MM.1S (cell line): Measurements from ENCODE around the gene RNGTT.

Source experiments
- DNase-seq: peaks from one replicate; pipeline ENCODE4 v3.0.0-alpha.2; 2015
- H2AFZ ChIP-seq: fragments of 300-600 bp; sonication (generic); 2 replicates; pipeline ENCODE4 v1.6.0; 2016; ENCODE audit warnings: antibody characterized with exemption, low read length
- H3F3A ChIP-seq: fragments of 300-600 bp; sonication (generic); 2 replicates; pipeline ENCODE4 v1.6.1; 2016; ENCODE audit warnings: mild to moderate bottlenecking, antibody characterized with exemption, low read length, moderate library complexity, mixed read lengths; ENCODE audit not compliant: insufficient read depth
- H3K27ac ChIP-seq: fragments of 300-600 bp; sonication (generic); 2 replicates; pipeline ENCODE4 v1.5.1; 2016; ENCODE audit warnings: mild to moderate bottlenecking, low read length
- H3K27me3 ChIP-seq: fragments of 300-600 bp; sonication (generic); replicated peaks from 2 replicates; pipeline ENCODE4 v1.6.0; 2016; ENCODE audit warnings: low read length; ENCODE audit not compliant: insufficient read depth
- H3K36me3 ChIP-seq: fragments of 300-600 bp; sonication (generic); replicated peaks from 2 replicates; pipeline ENCODE4 v1.6.1; 2016; ENCODE audit warnings: mild to moderate bottlenecking, low read length, mixed read lengths; ENCODE audit not compliant: insufficient read depth
- H3K4me1 ChIP-seq: fragments of 300-600 bp; sonication (generic); 2 replicates; pipeline ENCODE4 v1.6.1; 2016; ENCODE audit warnings: low read length, mixed read lengths
- H3K4me2 ChIP-seq: fragments of 300-600 bp; sonication (generic); 2 replicates; pipeline ENCODE4 v1.6.0; 2016; ENCODE audit warnings: low read depth, low read length
- H3K4me3 ChIP-seq: fragments of 300-600 bp; sonication (generic); 2 replicates; pipeline ENCODE4 v1.5.1; 2016; ENCODE audit warnings: low read length, mixed read lengths
- H3K79me2 ChIP-seq: fragments of 300-600 bp; sonication (generic); 2 replicates; pipeline ENCODE4 v1.6.1; 2016; ENCODE audit warnings: mixed run types, low read length, mixed read lengths
- H3K9ac ChIP-seq: fragments of 300-600 bp; sonication (generic); 2 replicates; pipeline ENCODE4 v1.6.1; 2016; ENCODE audit warnings: low read length, mixed read lengths
- H3K9me2 ChIP-seq: fragments of 300-600 bp; sonication (generic); replicated peaks from 2 replicates; pipeline ENCODE4 v1.6.1; 2016; ENCODE audit warnings: mild to moderate bottlenecking, low read length, mixed read lengths; ENCODE audit not compliant: insufficient read depth
- H3K9me3 ChIP-seq: fragments of 300-600 bp; sonication (generic); replicated peaks from 2 replicates; pipeline ENCODE4 v1.6.1; 2016; ENCODE audit warnings: mild to moderate bottlenecking, low read length, mixed read lengths; ENCODE audit not compliant: insufficient read depth
- H4K20me1 ChIP-seq: fragments of 300-600 bp; sonication (generic); 2 replicates; pipeline ENCODE4 v1.6.1; 2016; ENCODE audit warnings: mild to moderate bottlenecking, low read length, moderate library complexity, mixed read lengths; ENCODE audit not compliant: insufficient read depth
- EZH2 ChIP-seq: fragments of 300-600 bp; sonication (generic); optimal IDR thresholded peaks from 2 replicates; pipeline ENCODE3; 2017; ENCODE audit warnings: low read depth, mild to moderate bottlenecking, antibody characterized with exemption, low read length, mixed read lengths
- EZH2phosphoT487 ChIP-seq: fragments of 300-600 bp; sonication (generic); IDR thresholded peaks from 2 replicates; pipeline ENCODE4 v1.6.1; 2018; ENCODE audit warnings: antibody characterized with exemption, low read length
- TF ChIP-seq, protein P1 (sequence below): fragments of 300-600 bp; sonication (generic); IDR thresholded peaks from 2 replicates; pipeline ENCODE4 v1.5.1; 2016; ENCODE audit warnings: antibody characterized with exemption, low read length, mixed read lengths

The RNGTT gene

DNA sequence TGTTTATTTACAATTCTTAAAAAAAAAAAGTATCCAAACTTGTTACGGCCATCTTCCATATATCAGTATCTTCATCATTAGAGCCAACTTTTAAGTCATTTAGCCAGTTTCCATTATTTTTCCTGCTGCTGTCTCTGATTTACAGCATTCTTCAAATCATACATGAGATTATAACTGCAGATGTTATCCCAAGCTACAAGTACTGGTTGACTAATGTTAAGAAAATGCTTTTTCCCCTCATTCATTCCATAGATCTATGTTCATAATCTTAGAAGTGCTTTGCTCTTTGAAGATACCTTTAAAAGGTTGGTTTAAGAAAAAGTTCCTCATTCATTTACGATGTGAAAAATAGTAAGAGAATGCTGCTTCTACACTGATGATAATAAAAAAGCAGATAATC is 158.7 kb downstream of the RNGTT start:
- H3K27me3 ChIP-seq = no peaks in the 10 kb centered on the region
- no peaks in the 10 kb centered on the region for H3K9me2 ChIP-seq
- H3K36me3 ChIP-seq = no peaks in the 10 kb centered on the region
- no peak overlapping the region for H2AFZ ChIP-seq
- no peaks in the 10 kb centered on the region for H3K4me1 ChIP-seq
- no peaks in the 10 kb centered on the region for H3F3A ChIP-seq
- TF ChIP-seq, protein P1, sequence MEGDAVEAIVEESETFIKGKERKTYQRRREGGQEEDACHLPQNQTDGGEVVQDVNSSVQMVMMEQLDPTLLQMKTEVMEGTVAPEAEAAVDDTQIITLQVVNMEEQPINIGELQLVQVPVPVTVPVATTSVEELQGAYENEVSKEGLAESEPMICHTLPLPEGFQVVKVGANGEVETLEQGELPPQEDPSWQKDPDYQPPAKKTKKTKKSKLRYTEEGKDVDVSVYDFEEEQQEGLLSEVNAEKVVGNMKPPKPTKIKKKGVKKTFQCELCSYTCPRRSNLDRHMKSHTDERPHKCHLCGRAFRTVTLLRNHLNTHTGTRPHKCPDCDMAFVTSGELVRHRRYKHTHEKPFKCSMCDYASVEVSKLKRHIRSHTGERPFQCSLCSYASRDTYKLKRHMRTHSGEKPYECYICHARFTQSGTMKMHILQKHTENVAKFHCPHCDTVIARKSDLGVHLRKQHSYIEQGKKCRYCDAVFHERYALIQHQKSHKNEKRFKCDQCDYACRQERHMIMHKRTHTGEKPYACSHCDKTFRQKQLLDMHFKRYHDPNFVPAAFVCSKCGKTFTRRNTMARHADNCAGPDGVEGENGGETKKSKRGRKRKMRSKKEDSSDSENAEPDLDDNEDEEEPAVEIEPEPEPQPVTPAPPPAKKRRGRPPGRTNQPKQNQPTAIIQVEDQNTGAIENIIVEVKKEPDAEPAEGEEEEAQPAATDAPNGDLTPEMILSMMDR = no peak
- no peak for TF ChIP-seq EZH2
- no peak for TF ChIP-seq EZH2phosphoT487
- no peak overlapping the region for H3K27ac ChIP-seq
- no peak overlapping the region for H3K9ac ChIP-seq
- H3K9me3 ChIP-seq = no peaks in the 10 kb centered on the region
- no peaks in the 10 kb centered on the region for H3K79me2 ChIP-seq
- no peak overlapping the region for H3K4me3 ChIP-seq
- H3K4me2 ChIP-seq = no peak overlapping the region
- no peaks in the 10 kb centered on the region for H4K20me1 ChIP-seq
- DNase-seq = no peak

DNA sequence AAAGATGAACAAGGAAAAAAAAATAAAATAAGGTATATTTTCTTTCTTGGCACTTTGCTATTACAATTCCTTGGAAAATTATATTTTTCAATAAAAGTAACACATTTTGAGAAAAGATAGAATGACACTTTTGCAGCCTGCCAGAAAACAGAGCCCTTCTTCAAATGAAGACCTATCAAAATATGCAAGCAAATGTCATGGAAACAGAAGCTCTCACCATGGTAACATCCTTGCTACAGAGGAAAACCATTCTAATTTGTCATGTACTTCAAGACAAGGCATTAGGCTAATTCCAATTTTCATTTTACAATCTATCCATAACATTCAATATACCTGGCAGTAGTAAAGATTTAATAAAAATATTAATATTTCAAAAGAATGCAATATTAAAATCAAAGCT is 177.9 kb downstream of the RNGTT start:
- Histone ChIP-seq H3F3A (no peaks in the 10 kb centered on the region), H3K36me3 (no peaks in the 10 kb centered on the region), H2AFZ (no peak overlapping the region), H3K9ac (no peak overlapping the region), H3K4me1 (no peaks in the 10 kb centered on the region; the same call in 1 of the 2 replicates), H3K27me3 (no peaks in the 10 kb centered on the region), H3K9me2 (no peaks in the 10 kb centered on the region), H3K4me2 (no peak overlapping the region), H3K4me3 (no peak overlapping the region), H4K20me1 (no peaks in the 10 kb centered on the region), H3K79me2 (no peaks in the 10 kb centered on the region), H3K9me3 (no peaks in the 10 kb centered on the region), H3K27ac (no peak overlapping the region)
- no peak for DNase-seq
- TF ChIP-seq, protein P1 = no peak
- TF ChIP-seq EZH2 (no peak), EZH2phosphoT487 (no peak)

DNA sequence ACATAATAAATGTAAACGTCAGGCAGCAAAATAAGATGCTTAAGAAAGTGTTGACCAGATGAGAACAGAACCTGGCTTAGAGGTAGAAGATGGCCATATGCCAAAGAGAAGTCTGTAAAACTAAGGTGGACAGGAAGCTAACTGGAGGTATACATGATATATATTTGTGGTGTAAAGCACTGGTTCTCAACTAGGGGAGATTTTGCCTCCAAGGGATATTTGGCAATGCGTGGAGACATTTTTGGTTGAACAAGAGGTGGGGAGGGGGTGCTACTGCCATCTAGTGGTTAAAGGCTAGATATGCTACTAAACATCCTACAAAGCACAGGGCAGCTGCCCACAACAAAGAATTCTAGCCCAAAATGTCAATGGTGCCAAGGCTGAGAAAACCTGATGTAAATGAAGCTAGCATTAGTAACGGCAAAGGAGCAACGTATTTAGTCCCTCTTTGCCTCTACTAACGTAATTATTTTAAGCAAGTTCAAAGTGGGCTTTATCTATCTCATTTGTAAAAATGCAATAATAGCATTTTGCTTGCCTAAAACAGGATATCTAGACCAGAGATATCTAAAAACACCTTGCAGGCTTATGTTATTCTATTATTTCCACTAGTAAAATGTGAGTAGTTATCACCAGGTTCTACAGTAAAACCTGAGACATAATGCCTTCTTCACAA is 182.6 kb downstream of the RNGTT start:
- Histone ChIP-seq H3K79me2 (no peaks in the 10 kb centered on the region), H3F3A (no peaks in the 10 kb centered on the region), H3K27me3 (no peaks in the 10 kb centered on the region), H4K20me1 (no peaks in the 10 kb centered on the region), H3K4me1 (peaks cover 5% of the 10 kb centered on the region; the same call in 1 of the 2 replicates), H3K36me3 (no peaks in the 10 kb centered on the region), H3K4me2 (no peak overlapping the region), H2AFZ (no peak overlapping the region), H3K9me3 (no peaks in the 10 kb centered on the region), H3K4me3 (no peak overlapping the region), H3K9ac (no peak overlapping the region), H3K27ac (no peak overlapping the region), H3K9me2 (no peaks in the 10 kb centered on the region)
- no peak for TF ChIP-seq EZH2
- TF ChIP-seq, protein P1 = peak; percentile 93
- peak; percentile 66 for DNase-seq
